Measurements from ENCODE around the gene MFF.
A peak's percentile ranks its signal among the peaks of the same experiment; 100 is the strongest.

MFF gene

GRCh38 chr2:227368574-227368973, 43.5 kb downstream of the MFF start:
- TF ChIP-seq CTCF (IDR thresholded peaks at IDR 0.05): no peak

- TF ChIP-seq CTCF (IDR thresholded peaks at IDR 0.05): no peak
Observed at GRCh38 chr2:227370092-227370491, 45.0 kb downstream of the MFF start.

- TF ChIP-seq CTCF (IDR thresholded peaks at IDR 0.05): no peak
Observed at GRCh38 chr2:227370791-227371312, 45.8 kb downstream of the MFF start.

GRCh38 chr2:227373389-227373788, 48.3 kb downstream of the MFF start:
- TF ChIP-seq CTCF (IDR thresholded peaks at IDR 0.05): no peak

- TF ChIP-seq CTCF (IDR thresholded peaks at IDR 0.05): no peak
Observed at GRCh38 chr2:227374158-227374557, 49.1 kb downstream of the MFF start.

GRCh38 chr2:227376656-227377396, 51.8 kb downstream of the MFF start:
- TF ChIP-seq CTCF (IDR thresholded peaks at IDR 0.05): no peak

- TF ChIP-seq CTCF (IDR thresholded peaks at IDR 0.05): peak; percentile 15; the same call in 1 of the 2 replicates
Observed at GRCh38 chr2:227377467-227378351, 52.7 kb downstream of the MFF start.
